HG03159 (cell line): ENCODE measurements around the gene ZBTB5.
A peak's percentile ranks its signal among the peaks of the same experiment; 100 is the strongest.

Source experiments
- ATAC-seq: cut with Tn5 transposase; IDR thresholded peaks from one replicate; pipeline ENCODE4 v1.9.1; 2021; ENCODE audit warnings: mild to moderate bottlenecking, moderate library complexity; ENCODE audit not compliant: unreplicated experiment

ZBTB5 gene

DNA sequence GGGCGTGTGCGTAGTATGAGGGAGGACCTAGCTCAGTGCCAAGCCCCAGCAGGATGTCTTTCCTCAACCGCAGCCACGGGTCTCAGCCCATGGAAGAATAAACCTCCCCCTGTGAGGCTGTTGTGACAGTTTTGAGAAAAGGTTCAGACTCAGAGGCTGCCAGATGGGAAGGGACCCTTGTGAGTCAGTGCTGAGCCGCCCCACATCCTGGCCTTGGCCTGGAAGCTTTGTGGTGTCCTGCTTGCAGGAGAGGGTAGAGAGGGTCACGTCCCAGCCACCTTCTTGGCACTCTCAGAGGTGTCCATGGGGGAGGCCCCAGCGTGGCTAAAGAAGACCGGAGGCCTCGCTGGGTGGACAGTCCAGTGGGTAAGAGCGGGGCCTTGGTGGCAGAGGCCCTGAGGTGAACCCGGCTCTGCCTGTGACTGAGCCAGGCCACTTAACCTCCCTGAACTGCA is 39.9 kb downstream of the ZBTB5 start:
- no peak for ATAC-seq

DNA sequence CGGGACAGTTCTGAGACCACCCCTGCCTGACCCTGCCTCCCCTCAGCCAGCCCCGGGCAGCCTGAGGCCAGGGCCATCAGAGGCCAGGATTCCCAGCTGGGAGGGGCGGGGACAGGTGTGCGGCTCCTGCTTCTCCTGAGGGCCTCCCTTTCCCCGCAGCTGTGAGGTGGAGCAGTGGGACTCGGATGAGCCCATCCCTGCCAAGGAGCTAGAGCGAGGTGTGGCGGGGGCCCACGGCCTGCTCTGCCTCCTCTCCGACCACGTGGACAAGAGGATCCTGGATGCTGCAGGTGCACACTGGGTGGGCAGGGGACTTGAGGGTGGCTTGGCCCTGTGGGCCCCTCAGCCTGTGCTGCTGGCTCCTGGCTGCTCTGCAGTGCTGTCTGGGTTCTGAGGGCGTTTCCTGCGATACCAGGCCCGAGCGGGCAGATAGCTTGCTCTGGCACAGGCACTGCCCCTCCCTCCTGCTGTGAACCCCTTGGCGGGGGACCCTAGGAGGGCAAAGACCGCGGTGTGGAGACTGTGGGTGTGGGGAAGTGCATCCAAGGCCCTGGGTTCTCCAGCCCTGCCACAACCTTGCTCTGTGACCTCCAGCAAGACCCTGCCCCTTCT is 40.5 kb downstream of the ZBTB5 start:
- no peak for ATAC-seq

- no peak for ATAC-seq
These were observed 41.0 kb downstream of the ZBTB5 start for GRCh38 chr9:37424204-37424685.

- ATAC-seq = no peak
These were observed 41.7 kb downstream of the ZBTB5 start for GRCh38 chr9:37423508-37423907.

DNA sequence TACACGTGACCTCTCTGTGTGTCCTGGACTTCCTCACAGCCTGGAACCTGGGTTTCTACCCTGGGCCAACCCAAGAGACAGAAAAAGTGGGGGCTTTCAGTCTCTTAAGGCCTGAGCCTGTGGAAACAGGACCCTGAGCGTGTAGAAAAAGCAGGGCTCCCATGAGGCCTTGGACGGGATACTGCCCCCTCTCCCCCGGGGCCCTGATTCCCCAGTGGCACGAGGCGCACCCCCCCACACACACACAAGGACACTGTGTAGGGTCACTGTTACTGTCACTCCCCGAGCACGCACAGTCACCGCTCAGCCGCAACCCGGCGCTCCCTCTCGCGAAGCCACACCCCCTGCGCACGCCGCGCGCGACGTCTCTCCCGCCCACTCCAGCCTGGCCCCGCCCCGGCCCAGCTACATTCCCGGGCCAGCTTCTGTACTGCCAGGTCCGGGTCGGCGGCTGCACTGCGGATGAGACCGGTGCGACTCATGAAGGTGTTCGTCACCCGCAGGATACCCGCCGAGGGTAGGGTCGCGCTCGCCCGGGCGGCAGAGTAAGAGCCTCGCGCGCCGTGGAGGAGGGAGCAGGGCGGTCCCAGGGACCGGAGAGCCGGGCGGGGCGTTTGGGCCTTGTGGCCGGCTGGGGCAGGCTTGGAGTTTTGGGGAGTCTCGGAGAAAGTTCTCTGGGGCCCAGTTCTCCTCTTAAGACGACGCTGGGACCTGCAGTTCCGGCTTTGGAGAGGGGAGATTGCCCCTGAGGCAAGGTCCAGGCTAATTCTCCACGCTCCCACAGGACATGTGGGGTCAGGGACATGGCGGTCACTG is 42.8 kb downstream of the ZBTB5 start, which contains the start of gene GRHPR:
Gene GRHPR, plus strand, starts transcription at position 408 of the 816 bp plus-strand sequence. Its CDS starts 55 bp downstream, at position 463.
- peak; percentile 90 for ATAC-seq

- ATAC-seq = no peak
These were observed 43.3 kb downstream of the ZBTB5 start for GRCh38 chr9:37421914-37422288.

DNA sequence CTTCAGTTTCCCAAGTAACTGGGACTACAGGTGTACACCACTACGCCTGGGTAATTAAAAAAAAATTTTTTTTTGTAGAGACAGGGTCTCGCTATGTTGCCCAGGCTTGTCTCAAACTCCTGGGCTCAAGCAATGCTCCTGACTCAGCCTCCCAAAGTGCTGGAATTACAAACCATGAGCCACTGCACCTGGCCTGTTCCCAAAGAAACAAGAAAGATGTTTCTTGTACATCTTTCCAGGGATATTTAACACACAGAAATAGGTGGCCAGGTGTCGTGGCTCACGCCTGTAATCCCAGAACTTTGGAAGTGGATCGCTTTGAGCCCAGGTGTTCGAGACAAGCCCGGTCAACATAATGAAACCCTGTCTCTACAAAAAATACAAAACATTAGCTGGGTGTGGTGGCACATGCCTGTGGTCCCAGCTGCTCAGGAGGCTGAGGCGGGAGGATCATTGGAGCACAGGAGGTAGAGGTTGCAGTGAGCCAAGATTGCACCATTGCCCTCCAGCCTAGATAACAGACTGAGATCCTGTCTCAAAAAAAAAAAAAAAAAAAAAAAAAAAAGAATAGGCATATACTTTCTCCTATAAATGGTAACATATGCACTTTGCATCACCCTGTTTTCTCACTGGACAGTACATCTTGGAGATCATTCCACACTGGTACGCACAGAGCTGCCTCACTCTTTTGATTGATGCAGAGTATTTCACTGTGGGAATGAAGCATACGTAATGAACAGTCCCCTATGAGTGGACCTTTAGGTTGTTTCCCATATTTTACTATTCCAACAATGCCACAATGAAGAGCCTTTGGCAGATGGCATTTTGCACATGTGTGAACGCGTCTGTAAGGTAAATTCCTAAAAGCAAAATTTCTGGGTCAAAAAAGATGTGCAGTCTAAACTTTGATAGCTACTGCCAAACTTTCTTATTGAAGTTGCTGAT is 44.7 kb downstream of the ZBTB5 start:
- ATAC-seq = no peak

GRCh38 chr9:37419204-37419603 is 46.0 kb downstream of the ZBTB5 start:
- no peak for ATAC-seq

GRCh38 chr9:37417857-37418618 is 47.2 kb downstream of the ZBTB5 start:
- no peak for ATAC-seq

DNA sequence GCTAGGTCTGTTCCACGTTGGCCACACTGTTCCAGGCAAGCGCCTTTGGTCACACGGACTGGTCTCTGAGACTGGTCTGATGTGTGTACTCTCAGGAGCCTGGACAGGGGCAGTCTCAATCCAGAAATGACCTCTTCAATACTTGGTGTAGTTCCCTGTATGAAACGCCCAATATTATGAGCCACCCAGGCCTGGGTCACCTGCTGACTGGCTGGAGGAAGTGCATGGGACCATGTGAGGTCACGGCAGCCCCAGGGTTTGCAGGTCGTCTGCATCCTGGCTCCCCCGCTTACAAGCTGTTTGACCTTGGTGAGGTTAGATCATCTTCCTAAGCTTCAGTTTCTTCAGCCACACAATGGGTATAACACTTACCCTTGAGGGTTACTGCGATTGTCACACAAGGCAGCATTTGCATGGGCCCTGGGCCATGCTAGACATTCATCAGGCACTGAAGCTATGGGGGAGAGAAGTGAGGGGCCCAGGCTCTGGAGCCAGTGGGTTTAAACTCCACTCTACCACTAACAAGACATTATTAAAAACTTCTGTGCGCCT is 47.9 kb downstream of the ZBTB5 start:
- no peak for ATAC-seq

GRCh38 chr9:37415011-37415719 is 50.1 kb downstream of the ZBTB5 start:
- peak; percentile 36 for ATAC-seq

- no peak for ATAC-seq
These were observed 50.7 kb downstream of the ZBTB5 start for GRCh38 chr9:37414503-37414943.

DNA sequence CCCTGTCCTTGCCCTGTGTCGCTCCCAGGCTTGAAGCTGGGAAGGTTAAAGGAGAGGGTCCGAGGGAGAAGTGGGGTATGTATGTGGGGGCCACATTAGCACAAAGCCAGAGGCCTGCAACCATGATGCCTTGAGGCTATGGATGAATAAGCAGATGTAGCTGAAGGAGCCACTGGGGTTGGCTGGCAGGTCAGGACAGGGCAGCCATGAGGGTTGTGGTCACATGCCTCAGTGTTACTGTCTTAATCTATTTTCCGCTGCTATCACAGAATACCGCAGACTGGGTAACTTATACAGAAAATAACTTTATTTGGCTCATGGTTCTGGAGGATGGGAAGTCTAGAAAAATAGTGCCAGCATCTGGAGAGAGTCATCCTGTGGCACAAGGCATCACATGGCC is 51.9 kb downstream of the ZBTB5 start:
- no peak for ATAC-seq

GRCh38 chr9:37412431-37413151 is 52.7 kb downstream of the ZBTB5 start:
- no peak for ATAC-seq

DNA sequence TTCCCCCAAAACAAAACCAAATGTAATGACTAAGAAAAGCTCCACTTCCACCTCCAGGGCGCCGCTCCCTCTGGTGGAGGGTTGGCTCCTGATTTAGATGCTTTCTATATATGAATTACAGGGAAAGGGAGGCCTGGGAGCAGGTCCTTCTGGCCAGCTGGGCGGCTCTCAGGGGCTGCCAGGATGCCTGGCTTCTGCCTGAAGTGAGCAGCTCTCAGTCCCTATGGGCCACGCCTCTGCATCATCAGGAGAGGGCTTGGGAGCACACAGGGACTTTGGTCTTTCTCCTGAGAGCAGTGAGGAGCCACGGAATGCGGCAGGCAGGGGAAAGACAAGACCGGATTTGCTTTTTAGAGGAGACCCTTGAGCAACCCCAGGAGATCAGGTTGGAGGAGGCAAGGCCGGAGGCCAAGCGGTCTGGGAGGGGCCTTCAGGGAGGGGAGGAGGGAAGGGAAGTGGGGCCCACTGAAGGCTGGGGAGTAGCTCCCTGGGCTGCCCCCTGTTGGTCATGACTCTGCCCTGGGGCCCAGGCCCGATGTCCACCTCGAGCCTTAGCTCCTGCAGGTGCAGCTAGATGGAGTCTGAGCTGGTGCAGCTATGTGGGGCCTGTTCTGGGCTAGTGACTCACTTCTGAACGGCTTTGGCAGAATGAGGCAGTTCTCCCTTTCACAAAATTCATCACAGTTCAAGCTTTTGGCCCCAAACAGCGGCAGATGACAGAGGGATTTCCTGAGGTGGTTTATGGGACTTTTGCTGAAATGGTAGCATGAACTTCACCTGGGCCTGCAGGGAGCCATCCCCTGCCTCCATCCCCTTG is 54.1 kb downstream of the ZBTB5 start:
- ATAC-seq = peak; percentile 22

- no peak for ATAC-seq
These were observed 54.8 kb downstream of the ZBTB5 start for GRCh38 chr9:37410354-37410861.

GRCh38 chr9:37408933-37409710 is 56.1 kb downstream of the ZBTB5 start:
- ATAC-seq = peak; percentile 85
